Measurements from ENCODE around the gene MYCBP2. TPM values are rescaled to one million over a fixed set of nuclear protein-coding genes. Genes with fewer than 3 reads are reported as not detected.

The MYCBP2 gene
- total RNA-seq, 4 donors from 2014 or later, result 115 to 165 (median 131) TPM

- Histone ChIP-seq H3K27me3 (no peaks in the 10 kb centered on the region), H3K4me3 (replicated peaks in 1 of 3) (no peak overlapping the region), H3K27ac (no peak overlapping the region), H3K36me3 (no peaks in the 10 kb centered on the region), H3K9me3 (no peaks in the 10 kb centered on the region), H3K4me1 (no peaks in the 10 kb centered on the region)
- WGBS, 2 donors, result 88 to 90% methylated on average over 1 of the region's 1 CpG
- intact Hi-C loops (cut with DNase I), result no loop called here
- DNase-seq, result no peak
- TF ChIP-seq, protein P1, sequence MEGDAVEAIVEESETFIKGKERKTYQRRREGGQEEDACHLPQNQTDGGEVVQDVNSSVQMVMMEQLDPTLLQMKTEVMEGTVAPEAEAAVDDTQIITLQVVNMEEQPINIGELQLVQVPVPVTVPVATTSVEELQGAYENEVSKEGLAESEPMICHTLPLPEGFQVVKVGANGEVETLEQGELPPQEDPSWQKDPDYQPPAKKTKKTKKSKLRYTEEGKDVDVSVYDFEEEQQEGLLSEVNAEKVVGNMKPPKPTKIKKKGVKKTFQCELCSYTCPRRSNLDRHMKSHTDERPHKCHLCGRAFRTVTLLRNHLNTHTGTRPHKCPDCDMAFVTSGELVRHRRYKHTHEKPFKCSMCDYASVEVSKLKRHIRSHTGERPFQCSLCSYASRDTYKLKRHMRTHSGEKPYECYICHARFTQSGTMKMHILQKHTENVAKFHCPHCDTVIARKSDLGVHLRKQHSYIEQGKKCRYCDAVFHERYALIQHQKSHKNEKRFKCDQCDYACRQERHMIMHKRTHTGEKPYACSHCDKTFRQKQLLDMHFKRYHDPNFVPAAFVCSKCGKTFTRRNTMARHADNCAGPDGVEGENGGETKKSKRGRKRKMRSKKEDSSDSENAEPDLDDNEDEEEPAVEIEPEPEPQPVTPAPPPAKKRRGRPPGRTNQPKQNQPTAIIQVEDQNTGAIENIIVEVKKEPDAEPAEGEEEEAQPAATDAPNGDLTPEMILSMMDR (IDR thresholded peaks at IDR 0.05), result no peak
- TF ChIP-seq POLR2A (IDR thresholded peaks at IDR 0.05), result no peak
These were observed 31.1 kb upstream of the MYCBP2 start for GRCh38 chr13:77358001-77358400.

GRCh38 chr13:77356155-77356554 is 29.3 kb upstream of the MYCBP2 start:
- Histone ChIP-seq H3K4me3 (replicated peaks in 1 of 3) (no peak overlapping the region), H3K9me3 (no peaks in the 10 kb centered on the region), H3K27me3 (no peaks in the 10 kb centered on the region), H3K27ac (no peak overlapping the region), H3K4me1 (no peaks in the 10 kb centered on the region), H3K36me3 (no peaks in the 10 kb centered on the region)
- DNase-seq, result no peak
- TF ChIP-seq, protein P1 (IDR thresholded peaks at IDR 0.05), result no peak
- no peak for TF ChIP-seq POLR2A (IDR thresholded peaks at IDR 0.05)
- 68 to 95% methylated on average over 2 of the region's 2 CpGs for WGBS, 2 donors
- intact Hi-C loops (cut with DNase I), result no loop called here

DNA sequence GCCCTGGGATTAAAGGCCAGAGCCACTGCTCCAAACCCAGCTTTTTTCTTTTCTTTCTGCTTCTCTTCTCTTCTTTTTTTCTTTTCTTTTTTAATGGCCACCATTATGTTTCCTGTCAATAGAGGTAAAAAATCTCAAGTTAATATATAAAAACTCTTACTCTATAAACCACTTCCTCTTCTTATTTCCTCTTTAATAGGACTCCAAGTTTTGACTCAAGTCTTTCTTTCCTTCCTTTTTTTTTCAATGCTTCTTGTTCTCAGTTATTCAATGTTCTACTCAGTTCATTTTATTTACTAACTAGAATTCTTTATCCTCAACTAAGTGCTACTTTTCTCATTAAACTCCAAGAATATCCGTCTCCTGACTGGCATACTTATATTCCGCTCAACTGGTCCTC is 27.1 kb upstream of the MYCBP2 start:
- Histone ChIP-seq H3K27ac (no peak overlapping the region), H3K36me3 (no peaks in the 10 kb centered on the region), H3K9me3 (no peaks in the 10 kb centered on the region), H3K4me3 (replicated peaks in 1 of 3) (no peak overlapping the region), H3K4me1 (no peaks in the 10 kb centered on the region), H3K27me3 (no peaks in the 10 kb centered on the region)
- intact Hi-C loops (cut with DNase I), result no loop called here
- no peak for TF ChIP-seq POLR2A (IDR thresholded peaks at IDR 0.05)
- TF ChIP-seq, protein P1 (IDR thresholded peaks at IDR 0.05), result no peak
- WGBS, 2 donors, result 74 to 95% methylated on average over 2 of the region's 2 CpGs
- DNase-seq, result no peak

GRCh38 chr13:77351315-77351714 is 24.4 kb upstream of the MYCBP2 start:
- WGBS, 2 donors, result 80 to 86% methylated on average over 3 of the region's 3 CpGs
- no peaks in the 10 kb centered on the region for H3K4me1 ChIP-seq
- no peak overlapping the region for H3K4me3 ChIP-seq (replicated peaks in 1 of 3)
- DNase-seq, result no peak
- H3K9me3 ChIP-seq, result no peaks in the 10 kb centered on the region
- TF ChIP-seq, protein P1 (IDR thresholded peaks at IDR 0.05), result no peak
- TF ChIP-seq POLR2A (IDR thresholded peaks at IDR 0.05), result no peak
- intact Hi-C loops (cut with DNase I), result no loop called here
- H3K27me3 ChIP-seq, result no peaks in the 10 kb centered on the region
- H3K36me3 ChIP-seq, result no peaks in the 10 kb centered on the region
- no peak overlapping the region for H3K27ac ChIP-seq

DNA sequence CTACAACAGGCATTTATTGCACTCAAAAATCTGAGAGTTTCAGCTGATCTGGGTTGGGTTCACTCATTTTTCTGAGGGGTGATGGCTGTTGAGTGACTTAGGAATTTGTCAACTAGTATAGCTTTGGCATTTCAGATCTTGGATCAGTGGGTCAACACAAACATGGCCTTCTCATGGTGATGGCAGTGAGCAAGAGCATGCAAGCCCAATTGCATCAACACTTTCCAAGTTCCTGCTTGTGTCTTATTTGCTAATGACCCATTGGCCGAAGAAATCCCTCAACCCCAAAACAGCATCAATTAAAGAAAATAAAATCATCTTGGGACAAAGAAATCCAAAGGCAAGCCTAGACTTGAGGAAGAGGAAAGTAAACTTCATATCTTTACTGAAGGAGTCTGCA is 23.9 kb upstream of the MYCBP2 start:
- DNase-seq, result no peak
- WGBS, 2 donors, result 87 to 88% methylated on average over 1 of the region's 1 CpG
- Histone ChIP-seq H3K27ac (no peak overlapping the region), H3K36me3 (no peaks in the 10 kb centered on the region), H3K27me3 (no peaks in the 10 kb centered on the region), H3K4me1 (no peaks in the 10 kb centered on the region), H3K4me3 (replicated peaks in 1 of 3) (no peak overlapping the region), H3K9me3 (no peaks in the 10 kb centered on the region)
- intact Hi-C loops (cut with DNase I), result no loop called here
- TF ChIP-seq POLR2A (IDR thresholded peaks at IDR 0.05), result no peak
- TF ChIP-seq, protein P1 (IDR thresholded peaks at IDR 0.05), result no peak
